Sigmoid colon (tissue), 7 donors: Measurements from ENCODE around the gene LUC7L. TPM values are rescaled to one million over a fixed set of nuclear protein-coding genes. Genes with fewer than 3 reads are reported as not detected.
A peak's percentile ranks its signal among the peaks of the same experiment; 100 is the strongest.
"Not testable (repeated sequence)": the region's sequence is repeated elsewhere in the genome, so short reads cannot be mapped to it uniquely, and the experiment has no call there.

Source experiments
- DNase-seq: peaks from one replicate; pipeline ENCODE4 v3.0.0-alpha.2; 2019
- H3K27ac ChIP-seq, 4 donors: fragments of 200-600 bp; sonication (generic); one replicate each; pipeline ENCODE4 v1.5.1; 2016 to 2019; ENCODE audit warnings: mild to moderate bottlenecking in 1 of 4
- H3K27me3 ChIP-seq, 3 donors: fragments of 200-600 bp; sonication (generic); one replicate each; pipeline ENCODE4 v1.5.1; 2019; ENCODE audit warnings: mild to moderate bottlenecking in 1 of 3
- H3K36me3 ChIP-seq, 4 donors: fragments of 200-600 bp; sonication (generic); one replicate each; pipeline ENCODE4 v1.5.1; 2016 to 2019
- H3K4me1 ChIP-seq, 4 donors: fragments of 200-600 bp; sonication (generic); one replicate each; pipeline ENCODE4 v1.5.1; 2017 to 2019
- H3K4me3 ChIP-seq, 4 donors: fragments of 200-600 bp; sonication (generic); one replicate each; pipeline ENCODE4 v1.5.1; 2017 to 2019; ENCODE audit warnings: mild to moderate bottlenecking in 2 of 4, moderate library complexity in 1 of 4
- H3K9me3 ChIP-seq, 4 donors: fragments of 200-600 bp in 3 of 4; sonication (generic) in 3 of 4; one replicate each; pipeline versions ENCODE4 v1.5.1 to v1.6.1; 2013 to 2019
- EP300 ChIP-seq, 4 donors: sonication (generic); formaldehyde crosslinking; IDR thresholded peaks; one replicate each; pipeline ENCODE4 v1.6.1; 2017; ENCODE audit warnings: antibody characterized with exemption in 4 of 4
- POLR2A ChIP-seq, 2 donors: fragments of 450-650 bp; IDR thresholded peaks; one replicate each; pipeline ENCODE4 v1.6.1; 2016; ENCODE audit warnings: antibody characterized with exemption in 2 of 2, mild to moderate bottlenecking in 2 of 2, moderate library complexity in 2 of 2
- POLR2AphosphoS5 ChIP-seq, 4 donors: sonication (generic); formaldehyde crosslinking; IDR thresholded peaks; one replicate each; pipeline ENCODE4 v1.6.1; 2017; ENCODE audit warnings: antibody characterized with exemption in 4 of 4
- WGBS, 2 donors: extraction: QIAGEN DNeasy Blood & Tissue Kit; methylation state at CpG; one replicate each; pipeline ENCODE4 v1.1.7; 2013; 5-methylcytosine and 5-hydroxymethylcytosine counted together
- intact Hi-C: fragments of 100-400 bp; cut with DNase I; formaldehyde crosslinking; loops from one replicate; pipeline ENCODE4 v1.15.1; 2023
- polyA plus RNA-seq, 3 donors: library from polyadenylated mRNA; stranded (reverse); fragments of 200-250 nt; gene quantifications; one replicate each; pipeline ENCODE4 v1.2.3, GENCODE V29; 2013
- total RNA-seq, 4 donors: library from RNA; depleted of rRNA; stranded (reverse); fragments of >200 nt; gene quantifications; one replicate each; pipeline ENCODE4 v1.1.0, GENCODE V29; 2016
- TF ChIP-seq, protein P1 (sequence below), 4 experiments: fragments of 450-650 bp in 3 of 4; fragments of 200-600 bp in 1 of 4; IDR thresholded peaks; one replicate each; pipeline ENCODE4 v1.5.1; 2016 to 2019; ENCODE audit warnings: antibody characterized with exemption in 4 of 4, mild to moderate bottlenecking in 3 of 4, moderate library complexity in 2 of 4
- donor health status: healthy with polysubstance abuse.
- donor health status: Bipolar disorder and iron deficiency.
- donor health status: healthy.

Gene LUC7L
- total and polyA plus RNA-seq, 7 donors = 21.0 to 138 (median 55.8) TPM

DNA sequence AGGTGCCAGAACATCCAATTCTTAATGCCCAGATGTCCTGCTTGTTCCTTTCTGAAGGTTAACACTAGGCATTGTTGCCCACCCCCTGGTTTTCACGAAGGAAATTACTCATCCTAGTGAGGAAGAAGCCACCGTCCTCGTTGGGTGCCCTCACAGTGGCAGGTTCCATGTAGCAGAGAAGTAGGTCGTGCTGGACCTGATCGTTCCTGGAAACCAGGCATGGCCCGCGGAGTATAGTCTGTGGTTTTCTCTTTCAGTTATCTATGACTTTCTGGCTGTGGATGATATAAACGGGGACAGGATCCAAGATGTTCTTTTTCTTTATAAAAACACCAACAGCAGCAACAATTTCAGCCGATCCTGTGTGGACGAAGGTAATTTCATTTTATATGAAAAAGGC lies 30.0 kb upstream of the LUC7L start:
- Histone ChIP-seq H3K9me3 (no peaks in the 10 kb centered on the region), H3K4me3 (no peak overlapping the region), H3K36me3 (peaks cover 40 to 85% (median 49%) of the 10 kb centered on the region in 4 donors), H3K27me3 (no peaks in the 10 kb centered on the region), H3K27ac (no peak overlapping the region), H3K4me1 (no peaks in the 10 kb centered on the region)
- TF ChIP-seq EP300 (IDR thresholded peaks at IDR 0.05) (no peak), POLR2AphosphoS5 (IDR thresholded peaks at IDR 0.05) (no peak), POLR2A (IDR thresholded peaks at IDR 0.05) (no peak)
- TF ChIP-seq, protein P1, sequence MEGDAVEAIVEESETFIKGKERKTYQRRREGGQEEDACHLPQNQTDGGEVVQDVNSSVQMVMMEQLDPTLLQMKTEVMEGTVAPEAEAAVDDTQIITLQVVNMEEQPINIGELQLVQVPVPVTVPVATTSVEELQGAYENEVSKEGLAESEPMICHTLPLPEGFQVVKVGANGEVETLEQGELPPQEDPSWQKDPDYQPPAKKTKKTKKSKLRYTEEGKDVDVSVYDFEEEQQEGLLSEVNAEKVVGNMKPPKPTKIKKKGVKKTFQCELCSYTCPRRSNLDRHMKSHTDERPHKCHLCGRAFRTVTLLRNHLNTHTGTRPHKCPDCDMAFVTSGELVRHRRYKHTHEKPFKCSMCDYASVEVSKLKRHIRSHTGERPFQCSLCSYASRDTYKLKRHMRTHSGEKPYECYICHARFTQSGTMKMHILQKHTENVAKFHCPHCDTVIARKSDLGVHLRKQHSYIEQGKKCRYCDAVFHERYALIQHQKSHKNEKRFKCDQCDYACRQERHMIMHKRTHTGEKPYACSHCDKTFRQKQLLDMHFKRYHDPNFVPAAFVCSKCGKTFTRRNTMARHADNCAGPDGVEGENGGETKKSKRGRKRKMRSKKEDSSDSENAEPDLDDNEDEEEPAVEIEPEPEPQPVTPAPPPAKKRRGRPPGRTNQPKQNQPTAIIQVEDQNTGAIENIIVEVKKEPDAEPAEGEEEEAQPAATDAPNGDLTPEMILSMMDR (IDR thresholded peaks at IDR 0.05) = peak in 1 of 4 experiments; percentile 3
- intact Hi-C loops = no loop called here
- no peak for DNase-seq
- WGBS, 2 donors = 86 to 88% methylated on average over 10 of the region's 10 CpGs

DNA sequence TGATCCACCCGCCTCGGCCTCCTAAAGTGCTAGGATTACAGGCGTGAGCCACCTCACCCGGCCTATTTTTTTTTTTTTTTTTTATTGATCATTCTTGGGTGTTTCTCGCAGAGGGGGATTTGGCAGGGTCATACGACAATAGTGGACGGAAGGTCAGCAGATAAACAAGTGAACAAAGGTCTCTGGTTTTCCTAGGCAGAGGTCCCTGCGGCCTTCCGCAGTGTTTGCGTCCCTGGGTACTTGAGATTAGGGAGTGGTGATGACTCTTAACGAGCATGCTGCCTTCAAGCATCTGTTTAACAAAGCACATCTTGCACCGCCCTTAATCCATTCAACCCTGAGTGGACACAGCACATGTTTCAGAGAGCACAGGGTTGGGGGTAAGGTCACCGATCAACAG lies 28.8 kb upstream of the LUC7L start:
- H3K27ac ChIP-seq, H3K27me3 ChIP-seq, H3K4me3 ChIP-seq, H3K4me1 ChIP-seq, H3K9me3 ChIP-seq, intact Hi-C loops, DNase-seq: not testable (repeated sequence)
- H3K36me3 ChIP-seq = peaks cover 32 to 85% (median 46%) of the 10 kb centered on the region in 4 donors
- WGBS, 2 donors = 94 to 97% methylated on average over 10 to 11 of the region's 13 CpGs

DNA sequence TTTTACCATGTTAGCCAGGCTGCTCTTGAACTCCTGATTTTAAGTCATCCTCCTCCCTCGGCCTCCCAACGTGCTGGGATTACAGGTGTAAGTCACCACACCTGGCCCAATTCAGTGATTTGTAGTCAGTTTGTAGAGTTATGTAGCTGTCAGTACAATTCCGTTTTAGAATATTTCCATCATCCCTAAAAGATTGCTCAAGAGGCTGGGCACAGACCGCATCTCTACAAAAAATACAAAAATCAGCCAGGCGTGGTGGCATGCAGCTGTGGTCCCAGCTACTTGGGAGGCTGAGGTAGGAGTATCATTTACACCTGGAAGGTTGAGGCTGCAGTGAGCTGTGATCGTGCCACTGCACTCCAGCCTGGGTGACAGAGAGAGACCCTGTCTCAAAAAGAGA lies 25.9 kb upstream of the LUC7L start:
- DNase-seq = no peak
- no peaks in the 10 kb centered on the region for H3K4me1 ChIP-seq
- peaks cover 5 to 72% (median 32%) of the 10 kb centered on the region in 4 donors for H3K36me3 ChIP-seq
- no peaks in the 10 kb centered on the region for H3K27me3 ChIP-seq
- 96% methylated on average over 6 of the region's 6 CpGs for WGBS, 2 donors
- H3K9me3 ChIP-seq = no peaks in the 10 kb centered on the region
- intact Hi-C loops = no loop called here
- no peak overlapping the region for H3K27ac ChIP-seq
- H3K4me3 ChIP-seq = no peak overlapping the region
- no peak for TF ChIP-seq POLR2A (IDR thresholded peaks at IDR 0.05)
- TF ChIP-seq, protein P1 (IDR thresholded peaks at IDR 0.05) = no peak
- TF ChIP-seq POLR2AphosphoS5 (IDR thresholded peaks at IDR 0.05) = no peak
- TF ChIP-seq EP300 (IDR thresholded peaks at IDR 0.05) = no peak

DNA sequence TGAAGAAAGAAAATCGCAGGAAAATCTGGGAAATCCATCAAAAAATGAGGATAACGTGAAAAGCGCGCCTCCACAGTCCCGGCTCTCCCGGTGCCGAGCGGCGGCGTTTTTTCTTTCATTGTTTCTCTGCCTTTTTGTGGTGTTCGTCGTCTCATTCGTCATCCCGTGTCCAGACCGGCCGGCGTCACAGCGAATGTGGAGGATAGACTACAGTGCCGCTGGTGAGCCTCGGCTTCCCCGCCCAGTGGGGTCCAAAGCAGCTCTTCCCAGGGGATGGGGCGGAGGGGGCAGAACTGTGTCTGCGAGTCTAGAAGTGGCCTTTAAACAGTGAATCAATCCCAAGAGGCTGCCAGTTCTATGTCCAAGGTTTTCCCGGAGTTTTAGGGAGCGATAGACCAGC lies 25.2 kb upstream of the LUC7L start:
- peaks cover 0 to 71% (median 25%) of the 10 kb centered on the region in 4 donors for H3K36me3 ChIP-seq

DNA sequence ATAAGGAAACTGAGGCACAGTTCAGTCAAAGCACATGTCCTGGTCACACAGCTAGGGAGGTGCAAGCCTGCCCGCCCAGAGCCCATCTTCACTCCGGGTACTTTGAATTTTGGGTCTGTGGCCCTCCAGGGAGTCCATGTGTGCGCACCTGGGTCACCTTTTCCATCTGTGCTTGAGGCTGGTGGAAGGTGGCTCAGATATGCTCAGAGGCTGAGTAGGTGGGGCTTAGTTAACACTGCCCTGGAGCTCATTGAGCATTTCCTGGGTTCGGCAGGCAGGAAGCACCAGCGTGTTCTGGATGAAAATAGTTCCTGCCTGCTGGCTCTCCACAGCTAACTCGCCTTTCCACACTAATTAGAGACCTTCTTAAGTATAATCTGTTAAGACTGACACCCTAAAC lies 24.6 kb upstream of the LUC7L start:
- Histone ChIP-seq H3K4me3 (no peak overlapping the region), H3K9me3 (no peaks in the 10 kb centered on the region), H3K27ac (no peak overlapping the region), H3K36me3 (peaks cover 0 to 70% (median 24%) of the 10 kb centered on the region in 4 donors), H3K27me3 (no peaks in the 10 kb centered on the region), H3K4me1 (no peaks in the 10 kb centered on the region)
- intact Hi-C loops = no loop called here
- no peak for TF ChIP-seq POLR2AphosphoS5 (IDR thresholded peaks at IDR 0.05)
- TF ChIP-seq, protein P1 (IDR thresholded peaks at IDR 0.05) = no peak
- no peak for TF ChIP-seq EP300 (IDR thresholded peaks at IDR 0.05)
- TF ChIP-seq POLR2A (IDR thresholded peaks at IDR 0.05) = no peak
- 55 to 70% methylated on average over 6 of the region's 6 CpGs for WGBS, 2 donors
- DNase-seq = no peak

More for the DNA sequence above, 25.2 kb upstream of the LUC7L start:
- no peaks in the 10 kb centered on the region for H3K9me3 ChIP-seq
- WGBS, 2 donors = 96 to 98% methylated on average over 25 of the region's 25 CpGs
- no peaks in the 10 kb centered on the region for H3K27me3 ChIP-seq
- DNase-seq = no peak
- no peaks in the 10 kb centered on the region for H3K4me1 ChIP-seq
- TF ChIP-seq POLR2A (IDR thresholded peaks at IDR 0.05) (no peak), POLR2AphosphoS5 (IDR thresholded peaks at IDR 0.05) (no peak), EP300 (IDR thresholded peaks at IDR 0.05) (no peak)
- TF ChIP-seq, protein P1 (IDR thresholded peaks at IDR 0.05) = no peak
- intact Hi-C loops = no loop called here
- no peak overlapping the region for H3K27ac ChIP-seq
- H3K4me3 ChIP-seq = no peak overlapping the region
